HepG2 (cell line): ENCODE measurements around the gene VRK2.

ENCODE experiments used
- ATF7 ChIP-seq, 2 experiments: fragments of 450-650 bp in 1 of 2; sonication (generic) in 1 of 2; formaldehyde crosslinking in 1 of 2; IDR thresholded peaks; 2 replicates each; pipeline versions ENCODE4 v1.4.0 to v1.6.1; 2016 to 2020; ENCODE audit warnings: antibody characterized with exemption in 1 of 2, mild to moderate bottlenecking in 1 of 2, missing genetic modification reagents in 1 of 2
- KLF6 ChIP-seq: IDR thresholded peaks from 2 replicates; pipeline ENCODE4 v1.8.0; 2016; ENCODE audit warnings: missing biosample characterization, missing genetic modification reagents
- MEIS1 ChIP-seq: sonication (generic); formaldehyde crosslinking; IDR thresholded peaks from 2 replicates; pipeline ENCODE4 v1.9.0; 2021; ENCODE audit warnings: mild to moderate bottlenecking, missing genetic modification reagents, moderate library complexity, borderline replicate concordance
- NCOA5 ChIP-seq: sonication (generic); formaldehyde crosslinking; IDR thresholded peaks from 2 replicates; pipeline ENCODE4 v1.4.0; 2020; ENCODE audit warnings: missing genetic modification reagents
- POLR2A ChIP-seq, 2 experiments: IDR thresholded peaks; 2 replicates each; pipeline ENCODE4 v1.6.1; 2011; ENCODE audit warnings: low read depth in 2 of 2, low read length in 2 of 2, mild to moderate bottlenecking in 1 of 2, moderate library complexity in 1 of 2; ENCODE audit not compliant: insufficient read depth in 1 of 2
- RAD51 ChIP-seq: fragments of 450-650 bp; IDR thresholded peaks from 2 replicates; pipeline ENCODE4 v1.6.1; 2016; ENCODE audit warnings: borderline replicate concordance
- TF ChIP-seq, protein P1 (sequence below): sonication (generic); formaldehyde crosslinking; IDR thresholded peaks from 2 replicates; pipeline ENCODE4 v1.5.0; 2020; ENCODE audit warnings: mild to moderate bottlenecking, missing genetic modification reagents, moderate library complexity
- TF ChIP-seq, protein P2 (sequence below): sonication (generic); formaldehyde crosslinking; IDR thresholded peaks from 2 replicates; pipeline ENCODE4 v1.4.0; 2020; ENCODE audit warnings: missing genetic modification reagents
- TF ChIP-seq, protein P3 (sequence below), 2 experiments: fragments of 450-650 bp in 1 of 2; sonication (generic) in 1 of 2; formaldehyde crosslinking; IDR thresholded peaks; 2 replicates each; pipeline versions ENCODE4 v1.5.0 to v1.8.0; 2020 to 2022; ENCODE audit warnings: mild to moderate bottlenecking in 1 of 2, missing genetic modification reagents in 1 of 2

DNA sequence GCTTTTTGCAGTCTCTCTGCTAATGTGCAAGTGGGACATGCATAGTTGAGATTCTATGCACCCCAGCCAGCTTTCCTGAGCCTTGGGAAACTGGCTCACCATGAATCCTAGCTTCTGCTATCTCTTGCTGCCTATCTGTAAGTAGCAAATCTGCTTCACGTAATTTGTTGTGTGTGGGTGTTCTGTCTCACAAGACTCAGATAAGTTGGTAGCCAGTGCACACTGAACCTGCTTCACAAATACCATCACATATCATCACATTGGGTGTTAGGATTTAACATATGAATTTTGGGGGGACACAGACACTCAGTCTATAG lies 13.9 kb upstream of the VRK2 start:
- TF ChIP-seq POLR2A (IDR thresholded peaks at IDR 0.05; ENCODE audit: insufficient read depth in 1 of 2, low read depth in 2 of 2, low read length in 2 of 2): no peak
- TF ChIP-seq, protein P1, sequence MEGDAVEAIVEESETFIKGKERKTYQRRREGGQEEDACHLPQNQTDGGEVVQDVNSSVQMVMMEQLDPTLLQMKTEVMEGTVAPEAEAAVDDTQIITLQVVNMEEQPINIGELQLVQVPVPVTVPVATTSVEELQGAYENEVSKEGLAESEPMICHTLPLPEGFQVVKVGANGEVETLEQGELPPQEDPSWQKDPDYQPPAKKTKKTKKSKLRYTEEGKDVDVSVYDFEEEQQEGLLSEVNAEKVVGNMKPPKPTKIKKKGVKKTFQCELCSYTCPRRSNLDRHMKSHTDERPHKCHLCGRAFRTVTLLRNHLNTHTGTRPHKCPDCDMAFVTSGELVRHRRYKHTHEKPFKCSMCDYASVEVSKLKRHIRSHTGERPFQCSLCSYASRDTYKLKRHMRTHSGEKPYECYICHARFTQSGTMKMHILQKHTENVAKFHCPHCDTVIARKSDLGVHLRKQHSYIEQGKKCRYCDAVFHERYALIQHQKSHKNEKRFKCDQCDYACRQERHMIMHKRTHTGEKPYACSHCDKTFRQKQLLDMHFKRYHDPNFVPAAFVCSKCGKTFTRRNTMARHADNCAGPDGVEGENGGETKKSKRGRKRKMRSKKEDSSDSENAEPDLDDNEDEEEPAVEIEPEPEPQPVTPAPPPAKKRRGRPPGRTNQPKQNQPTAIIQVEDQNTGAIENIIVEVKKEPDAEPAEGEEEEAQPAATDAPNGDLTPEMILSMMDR (CRISPR knock-in tag): no peak
- TF ChIP-seq RAD51: no peak
- TF ChIP-seq MEIS1: no peak
- TF ChIP-seq, protein P2, sequence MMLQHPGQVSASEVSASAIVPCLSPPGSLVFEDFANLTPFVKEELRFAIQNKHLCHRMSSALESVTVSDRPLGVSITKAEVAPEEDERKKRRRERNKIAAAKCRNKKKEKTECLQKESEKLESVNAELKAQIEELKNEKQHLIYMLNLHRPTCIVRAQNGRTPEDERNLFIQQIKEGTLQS (CRISPR knock-in tag): no peak
- no peak for TF ChIP-seq ATF7 (IDR thresholded peaks at IDR 0.05)
- no peak for TF ChIP-seq ATF7 (CRISPR knock-in tag; IDR thresholded peaks at IDR 0.05)
- TF ChIP-seq, protein P3, sequence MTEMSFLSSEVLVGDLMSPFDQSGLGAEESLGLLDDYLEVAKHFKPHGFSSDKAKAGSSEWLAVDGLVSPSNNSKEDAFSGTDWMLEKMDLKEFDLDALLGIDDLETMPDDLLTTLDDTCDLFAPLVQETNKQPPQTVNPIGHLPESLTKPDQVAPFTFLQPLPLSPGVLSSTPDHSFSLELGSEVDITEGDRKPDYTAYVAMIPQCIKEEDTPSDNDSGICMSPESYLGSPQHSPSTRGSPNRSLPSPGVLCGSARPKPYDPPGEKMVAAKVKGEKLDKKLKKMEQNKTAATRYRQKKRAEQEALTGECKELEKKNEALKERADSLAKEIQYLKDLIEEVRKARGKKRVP (CRISPR knock-in tag; IDR thresholded peaks at IDR 0.05): no peak
- TF ChIP-seq KLF6 (CRISPR knock-in tag): no peak
- TF ChIP-seq NCOA5 (CRISPR knock-in tag): no peak
